GM10266 (cell line): Measurements from ENCODE around the gene RABGAP1L.

Experiments
- DNase-seq: peaks from one replicate; pipeline ENCODE4 v3.0.0; 2012; ENCODE audit errors: extremely low spot score
- CTCF ChIP-seq: IDR thresholded peaks from 2 replicates; pipeline ENCODE4 v1.5.1; 2012; ENCODE audit warnings: mild to moderate bottlenecking, low read depth; ENCODE audit not compliant: control insufficient read depth, insufficient read depth; ENCODE audit errors: missing control alignments

The RABGAP1L gene

GRCh38 chr1:174274884-174275283 is 115.6 kb downstream of the RABGAP1L start:
- no peak for DNase-seq
- no peak for TF ChIP-seq CTCF

- DNase-seq, result no peak
- TF ChIP-seq CTCF, result no peak
Measured at GRCh38 chr1:174276087-174276486, 116.8 kb downstream of the RABGAP1L start.

GRCh38 chr1:174284052-174284451 is 124.7 kb downstream of the RABGAP1L start:
- no peak for TF ChIP-seq CTCF
- DNase-seq, result no peak

GRCh38 chr1:174286042-174286441 is 126.7 kb downstream of the RABGAP1L start:
- no peak for TF ChIP-seq CTCF
- no peak for DNase-seq

- no peak for DNase-seq
Measured at GRCh38 chr1:174289644-174290310, 130.5 kb downstream of the RABGAP1L start.

GRCh38 chr1:174291059-174291458 is 131.7 kb downstream of the RABGAP1L start:
- no peak for DNase-seq

More at GRCh38 chr1:174289644-174290310, 130.5 kb downstream of the RABGAP1L start:
- TF ChIP-seq CTCF, result no peak

More at GRCh38 chr1:174291059-174291458, 131.7 kb downstream of the RABGAP1L start:
- no peak for TF ChIP-seq CTCF
